Endometrial microvascular endothelial cells (primary cell): ENCODE data around the gene PIP4K2B. TPM values are rescaled to one million over a fixed set of nuclear protein-coding genes. Genes with fewer than 3 reads are reported as not detected.

Experiments used
- in situ Hi-C: cut with HindIII; loops from 2 replicates; pipeline ENCODE4 v1.10.0; 2017; ENCODE audit warnings: low sequenced_read_pairs, low pct_unique_long_range_greater_than_20kb; ENCODE audit errors: inconsistent ontology term
- total RNA-seq: library from RNA; depleted of rRNA; stranded (reverse); fragments of >200 nt; gene quantifications from one replicate; pipeline ENCODE4 v1.2.3, GENCODE V29; 2015; ENCODE audit errors: inconsistent ontology term

PIP4K2B gene
- total RNA-seq, 1 donor from 2014 or later = 58.7 TPM

GRCh38 chr17:38747463-38748148 lies 51.8 kb downstream of the PIP4K2B start:
- in situ Hi-C loops = no loop called here

- in situ Hi-C loops = no loop called here
These were observed 52.4 kb downstream of the PIP4K2B start for GRCh38 chr17:38746849-38747462.

DNA sequence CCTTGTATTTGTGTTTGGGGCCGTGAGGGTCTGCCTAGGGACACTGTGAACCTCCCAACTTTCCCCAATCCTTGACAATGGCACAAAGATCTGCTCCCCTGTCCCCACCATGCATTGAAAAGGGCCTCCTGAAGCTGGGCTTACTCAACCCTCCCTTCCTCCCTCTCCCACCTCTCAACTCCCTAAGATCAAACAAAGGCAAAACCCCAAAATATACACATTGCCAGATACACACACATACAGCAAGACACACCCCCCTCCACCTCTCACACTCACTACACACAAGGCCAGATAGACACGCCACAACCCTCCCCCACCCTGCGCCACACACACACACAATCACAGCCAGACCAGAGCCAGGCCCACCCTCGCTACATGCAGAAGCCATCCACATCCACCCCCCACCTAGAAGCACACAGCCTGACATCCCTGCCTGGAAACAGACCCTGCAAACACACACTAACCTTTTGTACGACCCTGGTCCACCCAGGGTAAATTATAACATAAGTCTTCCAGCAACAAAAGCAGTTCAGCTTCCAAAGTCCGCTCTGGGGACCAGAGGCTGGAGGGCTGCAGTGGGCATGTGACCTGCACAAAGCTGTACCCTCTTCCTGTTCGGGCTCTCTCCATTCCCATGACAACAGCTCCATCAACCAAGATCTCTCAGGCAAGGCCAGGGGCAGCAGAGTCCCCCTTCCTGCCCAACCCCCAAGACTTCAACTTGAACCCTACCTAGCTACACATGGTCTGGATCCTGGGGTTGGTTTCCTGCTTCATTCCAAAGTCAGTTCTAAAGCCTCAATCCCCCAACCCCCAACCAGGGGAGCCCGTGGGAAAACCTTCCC lies 53.1 kb downstream of the PIP4K2B start:
- in situ Hi-C loops = no loop called here

- in situ Hi-C loops = no loop called here
These were observed 53.8 kb downstream of the PIP4K2B start for GRCh38 chr17:38745545-38745944.

DNA sequence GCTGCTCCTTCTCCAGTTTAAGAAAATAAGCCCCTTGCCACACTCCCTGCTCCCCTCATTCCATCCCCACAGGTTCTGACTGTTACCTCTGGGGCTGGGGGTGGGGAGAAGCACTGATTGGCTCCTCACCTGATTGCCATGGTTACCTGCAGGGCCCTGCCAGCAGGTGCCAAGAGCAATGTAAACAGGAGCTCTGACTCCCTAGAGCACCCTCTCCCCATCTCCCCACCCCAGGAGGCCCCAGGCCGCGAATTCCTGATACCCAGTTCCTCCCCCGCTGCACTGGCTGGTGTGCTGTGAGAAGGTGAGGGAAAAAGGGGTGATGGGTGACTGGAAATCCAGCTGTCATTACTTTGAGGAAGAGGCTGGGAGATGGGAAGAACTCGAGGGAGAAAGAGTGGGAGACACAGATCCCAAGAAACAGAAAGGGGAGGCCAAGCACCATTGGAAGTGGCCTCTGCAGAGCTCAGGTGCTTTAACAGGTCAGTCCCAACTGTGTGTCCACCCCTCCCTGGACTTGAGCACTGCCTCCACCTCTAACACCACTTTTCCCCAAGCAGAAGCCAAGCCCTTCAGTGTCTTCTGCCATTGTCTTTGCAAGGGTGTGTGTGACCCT lies 55.7 kb downstream of the PIP4K2B start:
- in situ Hi-C loops = no loop called here

DNA sequence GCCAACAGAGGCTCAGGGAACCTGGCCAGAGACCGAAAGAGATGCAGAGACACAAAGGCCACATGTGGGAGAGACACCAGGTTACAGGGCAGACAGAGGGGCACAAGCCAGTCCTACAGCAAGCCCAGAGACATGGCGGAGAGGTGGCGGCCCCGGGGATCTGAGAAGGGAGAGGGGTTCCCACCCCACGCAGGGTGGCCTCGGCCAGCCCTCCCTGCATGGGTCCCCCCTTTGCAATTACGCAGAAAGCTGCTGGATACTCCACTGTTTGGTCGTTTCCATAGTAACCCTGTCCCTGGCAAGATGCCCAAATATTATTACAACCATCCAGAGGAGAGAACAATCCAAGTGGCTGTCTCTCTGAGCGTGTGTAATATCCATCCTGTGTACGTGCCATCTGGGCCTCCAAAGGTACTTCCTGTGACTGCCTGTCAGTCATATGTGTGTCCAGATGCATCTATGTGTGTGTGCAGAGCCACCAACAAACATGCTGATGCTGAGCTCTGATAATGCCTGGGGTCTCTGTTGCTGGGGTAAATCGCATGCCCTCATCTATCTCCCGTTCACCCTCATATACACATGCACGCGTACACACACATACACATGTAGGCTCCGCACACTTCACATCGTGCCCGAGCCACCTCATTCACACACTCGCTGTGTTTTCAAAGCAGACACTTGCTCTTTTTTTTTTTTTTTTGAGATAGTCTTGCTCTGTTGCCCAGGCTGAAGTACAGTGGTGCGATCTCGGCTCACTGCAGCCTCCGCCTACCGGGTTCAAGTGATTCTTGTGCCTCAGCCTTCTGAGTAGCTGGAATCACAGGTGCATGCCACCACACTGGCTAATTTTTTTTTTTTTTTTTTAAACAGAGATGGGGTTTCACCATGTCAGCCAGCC lies 56.7 kb downstream of the PIP4K2B start:
- in situ Hi-C loops = no loop called here

DNA sequence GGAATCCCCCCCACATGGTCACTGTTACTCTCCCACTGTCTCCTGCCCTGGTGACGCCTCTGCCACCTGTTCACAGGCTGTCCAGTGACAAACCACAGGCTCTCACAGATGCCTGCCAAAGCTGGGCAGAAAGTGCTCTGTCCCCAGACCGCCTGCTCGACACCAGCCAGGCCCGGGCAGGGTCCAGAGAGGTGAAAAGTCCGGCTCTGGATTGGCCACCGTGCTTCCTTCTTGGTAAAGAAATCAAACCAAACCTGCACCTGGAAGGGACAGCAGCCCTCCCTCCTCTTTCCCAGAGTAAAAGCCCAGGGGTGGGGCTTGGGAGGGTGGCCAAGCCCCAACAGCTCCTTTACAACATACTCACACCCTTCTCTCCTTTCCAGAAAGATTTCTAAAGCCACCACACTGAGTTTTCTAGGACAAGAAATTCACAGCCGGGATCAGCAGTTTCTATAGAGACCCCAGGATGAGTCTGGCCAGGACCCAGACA lies 57.4 kb downstream of the PIP4K2B start:
- in situ Hi-C loops = no loop called here

GRCh38 chr17:38741461-38741860 lies 57.9 kb downstream of the PIP4K2B start:
- in situ Hi-C loops = no loop called here

GRCh38 chr17:38740806-38741205 lies 58.5 kb downstream of the PIP4K2B start:
- in situ Hi-C loops = no loop called here

- in situ Hi-C loops = no loop called here
These were observed 59.3 kb downstream of the PIP4K2B start for GRCh38 chr17:38740044-38740443.

DNA sequence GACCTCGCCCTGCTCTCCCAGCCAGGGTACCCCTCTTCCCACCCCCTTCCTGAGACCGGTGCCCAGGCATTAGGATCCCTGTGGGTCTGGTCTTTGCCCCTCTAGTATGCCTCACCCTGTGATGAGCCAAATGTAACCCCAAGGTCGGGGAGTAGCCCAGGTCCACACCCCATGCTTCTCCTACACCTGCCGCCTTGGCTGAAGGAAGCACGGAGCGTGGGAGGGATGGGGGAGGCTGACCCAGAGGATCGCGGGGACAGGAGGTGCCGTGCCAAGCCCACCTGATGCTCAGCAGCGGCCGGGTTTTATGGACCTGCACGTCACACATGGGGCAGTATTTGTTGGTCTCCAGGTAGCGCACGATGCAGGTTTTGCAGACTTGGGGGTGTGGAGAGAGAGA lies 60.1 kb downstream of the PIP4K2B start:
- in situ Hi-C loops = no loop called here

GRCh38 chr17:38738686-38739085 lies 60.7 kb downstream of the PIP4K2B start:
- in situ Hi-C loops = no loop called here

- in situ Hi-C loops = no loop called here
These were observed 61.2 kb downstream of the PIP4K2B start for GRCh38 chr17:38738007-38738662.

- in situ Hi-C loops = no loop called here
These were observed 64.0 kb downstream of the PIP4K2B start for GRCh38 chr17:38735161-38735997.

GRCh38 chr17:38733982-38734973 lies 65.1 kb downstream of the PIP4K2B start:
- in situ Hi-C loops = no loop called here
